Uterus (tissue), 4 donors: ENCODE measurements around the gene NUP50. TPM values are rescaled to one million over a fixed set of nuclear protein-coding genes. Genes with fewer than 3 reads are reported as not detected.

ENCODE experiments used
- DNase-seq, 2 donors: peaks; one replicate each; pipeline ENCODE4 v3.0.0-alpha.2; 2019 to 2020
- H3K27ac ChIP-seq, 2 donors: fragments of 200-600 bp; sonication (generic); 1 replicate in 1 of 2; 2 replicates in 1 of 2; pipeline ENCODE4 v1.5.1; 2016 to 2018
- H3K27me3 ChIP-seq, 2 donors: fragments of 200-600 bp; sonication (generic); one replicate each; pipeline ENCODE4 v1.5.1; 2018 to 2019; ENCODE audit warnings: control low read depth in 1 of 2
- H3K36me3 ChIP-seq, 2 donors: fragments of 200-600 bp; sonication (generic); one replicate each; pipeline ENCODE4 v1.5.1; 2019; ENCODE audit warnings: control low read depth in 1 of 2
- H3K4me1 ChIP-seq, 2 donors: fragments of 200-600 bp; sonication (generic); one replicate each; pipeline ENCODE4 v1.5.1; 2018 to 2019; ENCODE audit warnings: control low read depth in 1 of 2
- H3K4me3 ChIP-seq, 2 donors: fragments of 200-600 bp; sonication (generic); 1 replicate in 1 of 2; 2 replicates in 1 of 2; pipeline ENCODE4 v1.5.1; 2018 to 2019; ENCODE audit warnings: mild to moderate bottlenecking in 1 of 2
- H3K9me3 ChIP-seq, 2 donors: fragments of 200-600 bp; sonication (generic); one replicate each; pipeline ENCODE4 v1.5.1; 2019; ENCODE audit warnings: control low read depth in 1 of 2
- CTCF ChIP-seq, 4 experiments: fragments of 200-600 bp in 2 of 4; fragments of 450-650 bp in 2 of 4; sonication (generic) in 2 of 4; IDR thresholded peaks; one replicate each; pipeline ENCODE4 v1.5.1; 2016 to 2019; ENCODE audit warnings: antibody characterized with exemption in 4 of 4, mild to moderate bottlenecking in 2 of 4, moderate library complexity in 1 of 4
- POLR2A ChIP-seq, 2 donors: fragments of 450-650 bp; IDR thresholded peaks; one replicate each; pipeline ENCODE4 v1.6.1; 2016; ENCODE audit warnings: antibody characterized with exemption in 2 of 2, mild to moderate bottlenecking in 1 of 2, moderate library complexity in 1 of 2
- intact Hi-C: fragments of 100-400 bp; cut with DNase I; formaldehyde crosslinking; loops from one replicate; pipeline ENCODE4 v1.15.1; 2023; ENCODE audit warnings: low total_unique reads
- total RNA-seq, 4 donors: library from RNA; depleted of rRNA in 3 of 4; stranded (reverse); fragments of >200 nt in 3 of 4; gene quantifications; one replicate each; pipeline versions ENCODE4 v1.1.0 to v1.2.4, GENCODE V29; 2014 to 2023
- donor health status: DM: yes; HTN: yes; CAD: no.

Gene NUP50
- total RNA-seq, 4 donors from 2014 or later: 45.7 to 558 (median 101) TPM

DNA sequence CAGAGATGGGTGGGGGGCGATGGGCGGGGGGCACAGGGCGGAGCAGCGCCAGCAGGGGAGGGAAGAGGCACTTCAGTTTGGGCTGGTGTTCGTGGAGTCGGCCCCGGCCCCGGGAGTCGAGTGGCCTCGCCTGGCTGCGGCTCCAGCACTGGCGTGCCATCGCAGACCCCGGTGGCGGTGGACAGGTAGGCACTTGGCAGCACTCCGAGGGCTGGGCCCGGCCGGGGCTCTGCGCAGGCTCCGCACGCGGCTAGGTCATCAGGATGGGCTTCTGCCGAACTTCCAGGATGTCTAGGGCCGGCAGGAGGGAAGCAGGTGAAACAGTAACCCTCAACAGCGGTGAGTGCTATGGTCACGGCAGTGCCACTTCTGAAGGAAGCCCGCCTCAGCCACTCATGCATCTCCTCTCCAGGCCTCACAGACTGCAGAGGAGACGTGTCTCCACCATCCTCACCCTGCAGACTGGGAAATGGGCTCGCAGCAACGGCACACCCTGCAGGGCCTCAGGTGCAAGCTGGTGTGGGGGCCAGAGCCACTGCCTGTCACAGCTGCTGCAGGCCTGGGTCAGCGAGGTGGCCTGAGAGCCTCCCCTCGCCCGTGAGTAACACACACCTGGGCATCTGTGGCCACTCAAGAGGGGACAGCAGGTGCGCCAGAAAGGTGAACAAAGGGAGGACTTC is 33.3 kb downstream of the NUP50 start:
- Histone ChIP-seq H3K4me1 (no peaks in the 10 kb centered on the region), H3K36me3 (no peaks in the 10 kb centered on the region), H3K27me3 (no peaks in the 10 kb centered on the region), H3K9me3 (no peaks in the 10 kb centered on the region), H3K27ac (no peak overlapping the region), H3K4me3 (no peak overlapping the region)
- TF ChIP-seq POLR2A (IDR thresholded peaks at IDR 0.05) (no peak), CTCF (IDR thresholded peaks at IDR 0.05) (no peak)
- no peak for DNase-seq
- intact Hi-C loops: no loop called here

GRCh38 chr22:45197606-45198462 is 34.1 kb downstream of the NUP50 start:
- Histone ChIP-seq H3K27ac (no peak overlapping the region), H3K4me1 (no peaks in the 10 kb centered on the region), H3K36me3 (no peaks in the 10 kb centered on the region), H3K9me3 (no peaks in the 10 kb centered on the region), H3K27me3 (no peaks in the 10 kb centered on the region), H3K4me3 (no peak overlapping the region)
- no peak for TF ChIP-seq POLR2A (IDR thresholded peaks at IDR 0.05)
- no peak for TF ChIP-seq CTCF (IDR thresholded peaks at IDR 0.05)
- DNase-seq: no peak
- intact Hi-C loops: no loop called here

DNA sequence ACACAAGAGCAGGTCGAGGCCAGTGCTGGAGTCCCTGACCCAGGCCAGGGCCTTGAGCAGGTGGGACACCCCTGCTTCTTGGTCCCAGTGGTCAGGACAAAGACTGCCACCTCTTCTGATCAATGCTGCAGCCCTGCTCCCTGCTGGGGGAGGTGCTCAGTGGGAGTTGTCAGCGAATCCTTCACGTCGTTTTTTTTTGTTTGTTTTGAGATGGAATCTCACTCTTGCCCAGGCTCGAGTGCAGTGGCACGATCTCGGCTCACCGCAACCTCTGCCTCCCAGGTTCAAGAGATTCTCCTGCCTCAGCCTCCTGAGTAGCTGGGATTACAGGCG is 34.7 kb downstream of the NUP50 start:
- H3K4me1 ChIP-seq: no peaks in the 10 kb centered on the region
- no peak for DNase-seq
- no peaks in the 10 kb centered on the region for H3K9me3 ChIP-seq
- intact Hi-C loops: no loop called here
- TF ChIP-seq CTCF (IDR thresholded peaks at IDR 0.05) (no peak), POLR2A (IDR thresholded peaks at IDR 0.05) (no peak)
- H3K27me3 ChIP-seq: no peaks in the 10 kb centered on the region
- H3K27ac ChIP-seq: no peak overlapping the region
- no peak overlapping the region for H3K4me3 ChIP-seq
- no peaks in the 10 kb centered on the region for H3K36me3 ChIP-seq

- intact Hi-C loops: no loop called here
- H3K4me3 ChIP-seq: no peak overlapping the region
- DNase-seq: no peak
Measured at GRCh38 chr22:45199723-45200122, 36.0 kb downstream of the NUP50 start.

More at GRCh38 chr22:45199723-45200122, 36.0 kb downstream of the NUP50 start:
- H3K9me3 ChIP-seq: no peaks in the 10 kb centered on the region
- H3K4me1 ChIP-seq: no peaks in the 10 kb centered on the region
- no peak overlapping the region for H3K27ac ChIP-seq
- TF ChIP-seq CTCF (IDR thresholded peaks at IDR 0.05) (no peak), POLR2A (IDR thresholded peaks at IDR 0.05) (no peak)
- H3K27me3 ChIP-seq: no peaks in the 10 kb centered on the region
- H3K36me3 ChIP-seq: no peaks in the 10 kb centered on the region
